Purkinje cell (primary cell): Measurements from ENCODE around the gene CADPS. TPM values are rescaled to one million over a fixed set of nuclear protein-coding genes. Genes with fewer than 3 reads are reported as not detected.

Experiments
- polyA plus RNA-seq: library from polyadenylated mRNA; unstranded; fragments of >200 nt; fragmentation: Nextera tagmentation; gene quantifications from 2 replicates; pipeline ENCODE4 v1.2.1, GENCODE V29; 2014

Gene CADPS
- 72.5 and 134 TPM in 2 replicates for polyA plus RNA-seq

DNA sequence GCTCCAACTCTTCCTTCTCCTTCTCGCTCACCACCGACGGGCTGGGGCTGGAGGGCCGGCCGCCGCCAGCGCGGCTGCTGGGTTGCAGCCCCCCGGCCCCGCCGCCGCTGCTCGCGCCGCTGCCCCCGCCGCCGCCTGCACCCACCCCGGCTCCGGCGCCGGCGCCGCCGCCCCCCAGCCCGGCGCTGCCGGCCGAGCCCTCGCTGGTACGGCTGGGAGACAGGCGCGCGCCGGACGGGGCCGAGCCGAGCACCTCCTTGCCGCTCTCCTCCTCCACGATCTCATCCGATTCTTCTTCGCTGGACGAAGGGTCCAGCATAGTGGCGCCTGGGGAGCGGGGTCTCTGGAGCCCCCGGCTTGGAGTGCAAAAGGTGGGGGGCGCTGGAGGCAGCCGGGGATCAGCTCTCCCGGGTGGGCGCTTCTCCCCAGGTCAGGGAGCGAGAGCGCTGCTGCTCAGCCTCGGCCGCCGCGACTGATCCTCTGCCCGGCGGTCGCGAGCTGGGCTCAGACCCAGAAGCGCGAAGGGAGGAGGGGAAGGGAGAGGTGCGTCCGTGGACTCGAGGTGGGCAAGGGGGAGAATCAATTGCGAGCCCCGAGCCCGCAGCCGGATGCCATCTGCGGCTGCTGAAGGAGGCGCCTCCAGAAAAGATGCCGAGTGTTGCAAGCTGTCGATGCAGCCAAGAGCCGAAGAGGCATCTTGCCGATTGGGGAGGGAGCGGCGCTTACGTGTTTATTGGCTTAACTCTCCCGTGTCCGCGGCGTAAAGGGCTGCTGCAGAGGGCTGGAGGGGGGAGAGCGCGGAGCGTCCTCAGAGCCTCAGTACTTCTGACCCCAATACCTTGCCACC lies at the start of gene CADPS:
CADPS (minus strand) TSS at position 706 of the 847 bp plus-strand sequence; CDS start at position 319, 387 bp downstream.

DNA sequence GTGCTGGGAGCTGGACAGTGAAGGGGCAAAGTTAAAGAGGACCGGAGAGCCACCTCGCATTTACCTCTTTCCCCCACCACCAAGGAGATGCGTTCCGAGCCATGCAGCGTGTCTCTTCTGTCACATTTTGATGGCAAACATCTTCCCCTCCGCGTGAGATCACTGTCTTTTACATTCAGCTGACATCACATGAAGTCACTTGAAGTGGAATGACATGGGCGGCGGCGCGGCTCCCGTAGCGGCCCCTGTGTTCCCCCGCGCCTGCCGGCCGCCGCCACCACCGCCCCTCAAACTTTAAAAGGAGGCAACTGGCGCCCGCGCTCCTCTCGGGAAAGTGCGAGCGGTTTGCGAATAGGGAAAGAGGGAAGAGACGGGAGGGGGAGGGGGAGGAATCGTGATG lies 502.0 kb downstream of the CADPS start, which contains the start of gene FEZF2:
FEZF2 (minus strand) TSS at position 336 of the 400 bp plus-strand sequence. CDS start 682 bp downstream, outside the sequence.

